GM13977 (cell line): ENCODE measurements around the gene GZMM.

Experiments
- DNase-seq: peaks from one replicate; pipeline ENCODE4 v3.0.0; 2012; ENCODE audit warnings: low spot score
- in situ Hi-C: fragments of 300-500 bp; cut with MboI; formaldehyde crosslinking; loops from one replicate; pipeline ENCODE4 v1.12.0; 2022; ENCODE audit warnings: low sequenced_read_pairs, low pct_unique_long_range_greater_than_20kb, mixed read lengths, inconsistent platforms; ENCODE audit not compliant: unreplicated experiment
- TF ChIP-seq, protein P1 (sequence below): IDR thresholded peaks from 2 replicates; pipeline ENCODE4 v1.5.1; 2012; ENCODE audit warnings: mild to moderate bottlenecking, control low read depth; ENCODE audit not compliant: insufficient read depth; ENCODE audit errors: extremely low read depth, missing control alignments

The GZMM gene

DNA sequence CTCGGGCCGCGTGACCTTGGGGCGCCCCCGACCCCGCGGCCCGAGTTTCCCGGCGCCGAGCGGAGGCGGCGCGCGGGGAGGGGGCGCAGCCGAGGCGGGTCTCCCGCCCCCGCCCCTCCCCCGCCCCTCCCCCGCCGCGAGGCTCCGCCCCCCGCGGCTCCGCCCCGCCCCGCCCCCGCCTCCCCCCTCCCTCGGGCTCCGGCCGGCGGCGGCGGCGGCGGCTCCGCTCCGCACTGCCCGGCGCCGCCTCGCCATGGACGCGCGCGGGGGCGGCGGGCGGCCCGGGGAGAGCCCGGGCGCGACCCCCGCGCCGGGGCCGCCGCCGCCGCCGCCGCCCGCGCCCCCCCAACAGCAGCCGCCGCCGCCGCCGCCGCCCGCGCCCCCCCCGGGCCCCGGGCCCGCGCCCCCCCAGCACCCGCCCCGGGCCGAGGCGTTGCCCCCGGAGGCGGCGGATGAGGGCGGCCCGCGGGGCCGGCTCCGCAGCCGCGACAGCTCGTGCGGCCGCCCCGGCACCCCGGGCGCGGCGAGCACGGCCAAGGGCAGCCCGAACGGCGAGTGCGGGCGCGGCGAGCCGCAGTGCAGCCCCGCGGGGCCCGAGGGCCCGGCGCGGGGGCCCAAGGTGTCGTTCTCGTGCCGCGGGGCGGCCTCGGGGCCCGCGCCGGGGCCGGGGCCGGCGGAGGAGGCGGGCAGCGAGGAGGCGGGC, 46.0 kb downstream of the GZMM start, which contains the start of gene HCN2:
Gene HCN2, plus strand, starts transcription at position 189 of the 703 bp plus-strand sequence. Its CDS starts 65 bp downstream, at position 254.
- in situ Hi-C loops, result loop anchor here (25.0 kb wide), 1 partner anchor 147 kb away; no protein-coding TSS in a partner anchor
- TF ChIP-seq, protein P1, sequence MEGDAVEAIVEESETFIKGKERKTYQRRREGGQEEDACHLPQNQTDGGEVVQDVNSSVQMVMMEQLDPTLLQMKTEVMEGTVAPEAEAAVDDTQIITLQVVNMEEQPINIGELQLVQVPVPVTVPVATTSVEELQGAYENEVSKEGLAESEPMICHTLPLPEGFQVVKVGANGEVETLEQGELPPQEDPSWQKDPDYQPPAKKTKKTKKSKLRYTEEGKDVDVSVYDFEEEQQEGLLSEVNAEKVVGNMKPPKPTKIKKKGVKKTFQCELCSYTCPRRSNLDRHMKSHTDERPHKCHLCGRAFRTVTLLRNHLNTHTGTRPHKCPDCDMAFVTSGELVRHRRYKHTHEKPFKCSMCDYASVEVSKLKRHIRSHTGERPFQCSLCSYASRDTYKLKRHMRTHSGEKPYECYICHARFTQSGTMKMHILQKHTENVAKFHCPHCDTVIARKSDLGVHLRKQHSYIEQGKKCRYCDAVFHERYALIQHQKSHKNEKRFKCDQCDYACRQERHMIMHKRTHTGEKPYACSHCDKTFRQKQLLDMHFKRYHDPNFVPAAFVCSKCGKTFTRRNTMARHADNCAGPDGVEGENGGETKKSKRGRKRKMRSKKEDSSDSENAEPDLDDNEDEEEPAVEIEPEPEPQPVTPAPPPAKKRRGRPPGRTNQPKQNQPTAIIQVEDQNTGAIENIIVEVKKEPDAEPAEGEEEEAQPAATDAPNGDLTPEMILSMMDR, result no peak
- no peak for DNase-seq

DNA sequence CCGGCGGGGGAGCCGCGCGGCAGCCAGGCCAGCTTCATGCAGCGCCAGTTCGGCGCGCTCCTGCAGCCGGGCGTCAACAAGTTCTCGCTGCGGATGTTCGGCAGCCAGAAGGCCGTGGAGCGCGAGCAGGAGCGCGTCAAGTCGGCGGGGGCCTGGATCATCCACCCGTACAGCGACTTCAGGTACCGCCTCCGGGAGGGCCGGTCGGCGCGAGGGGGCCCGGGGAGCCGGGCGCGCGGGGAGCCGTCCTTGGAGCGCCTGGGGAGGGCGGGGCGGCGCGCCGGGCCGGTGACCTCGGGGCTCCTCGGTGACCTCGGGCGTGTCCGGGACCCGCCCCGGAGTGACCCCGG, 46.5 kb downstream of the GZMM start:
- no peak for DNase-seq
- in situ Hi-C loops, result loop anchor here (25.0 kb wide), 1 partner anchor 147 kb away; no protein-coding TSS in a partner anchor
- TF ChIP-seq, protein P1, result no peak

DNA sequence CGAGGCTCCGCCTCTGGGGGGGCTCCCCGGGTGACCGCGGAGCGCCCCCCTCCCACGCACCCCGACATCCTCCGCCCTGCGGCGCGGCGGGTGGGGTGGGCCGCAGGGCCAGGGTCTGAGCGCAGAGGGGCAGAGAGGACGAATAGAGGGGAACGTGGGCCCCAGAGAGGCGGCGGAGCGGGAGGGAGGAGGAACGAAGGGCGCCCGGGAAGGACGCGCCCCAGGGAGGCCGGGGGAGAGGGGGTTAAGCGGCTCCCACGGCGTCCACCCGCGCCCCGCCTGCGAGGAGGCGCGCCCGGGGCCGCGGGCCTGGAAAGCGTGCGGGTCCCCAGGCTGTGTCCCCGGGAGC, 46.9 kb downstream of the GZMM start:
- DNase-seq, result no peak
- TF ChIP-seq, protein P1, result no peak
- in situ Hi-C loops, result loop anchor here (25.0 kb wide), 1 partner anchor 147 kb away; no protein-coding TSS in a partner anchor

DNA sequence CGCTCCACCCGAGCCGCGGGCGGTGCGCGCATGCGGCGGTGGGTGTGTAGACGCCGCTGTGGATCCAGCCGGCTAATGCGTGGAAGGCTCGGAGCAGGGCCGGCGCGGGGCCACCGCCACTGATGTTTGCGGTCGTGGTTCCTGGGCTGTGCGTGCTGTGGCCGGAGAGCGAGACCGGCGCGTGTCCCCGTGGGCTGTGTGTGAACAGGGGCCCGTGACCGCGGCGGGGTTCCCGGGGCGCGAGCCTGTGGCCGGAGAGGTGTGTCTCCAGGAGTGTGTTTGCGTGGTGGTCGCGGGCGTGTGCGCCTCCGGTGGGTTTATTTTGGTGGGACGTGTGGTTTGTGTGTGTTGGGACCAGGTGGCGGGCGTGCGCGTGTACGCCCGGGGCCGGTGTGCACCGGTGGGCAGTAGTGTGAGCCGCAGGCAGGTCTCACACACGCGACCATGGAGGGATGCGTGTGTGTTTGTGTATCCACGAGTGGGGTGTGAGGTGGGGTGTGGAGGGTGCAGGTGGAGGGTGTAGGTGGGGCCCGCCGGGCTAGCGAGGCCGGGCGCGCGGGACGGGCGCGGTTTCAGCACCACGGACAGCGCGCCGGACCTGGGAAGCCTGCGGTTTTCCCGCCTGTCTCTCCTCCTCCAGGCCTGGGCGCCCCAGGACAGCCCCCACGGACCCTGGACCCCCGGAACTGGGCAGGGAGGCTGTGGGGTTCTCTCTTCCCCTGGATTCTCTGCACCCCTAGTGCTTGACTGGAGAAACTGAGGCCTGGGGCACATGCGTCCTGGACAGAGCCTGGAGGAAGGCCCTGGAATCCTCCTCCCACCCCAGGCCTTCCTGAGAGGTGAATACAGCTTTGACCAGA, 47.5 kb downstream of the GZMM start:
- in situ Hi-C loops, result loop anchor here (25.0 kb wide), 1 partner anchor 146 kb away; no protein-coding TSS in a partner anchor
- TF ChIP-seq, protein P1, result no peak
- no peak for DNase-seq

DNA sequence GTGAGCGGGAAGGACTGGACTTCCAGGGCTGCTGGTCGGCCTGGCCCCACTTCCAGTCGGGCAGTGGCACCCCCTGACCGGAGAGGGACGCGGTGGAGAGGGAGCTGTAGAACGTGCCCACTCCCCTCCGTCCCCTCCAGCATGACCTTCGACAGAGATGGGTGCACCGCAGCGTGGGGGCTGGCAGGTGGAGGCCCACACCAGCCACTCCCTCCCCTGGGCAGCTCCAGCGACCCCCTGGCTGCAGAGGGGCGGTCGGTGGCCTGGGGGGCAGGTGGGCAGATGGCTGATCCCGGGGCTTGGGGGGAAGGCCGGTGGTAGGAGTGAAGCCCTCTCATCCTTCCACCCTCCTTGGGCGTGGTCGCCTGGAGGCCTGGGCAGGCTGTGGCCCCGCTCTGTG, 48.2 kb downstream of the GZMM start:
- TF ChIP-seq, protein P1, result no peak
- in situ Hi-C loops, result loop anchor here (25.0 kb wide), 1 partner anchor 145 kb away; no protein-coding TSS in a partner anchor
- no peak for DNase-seq

DNA sequence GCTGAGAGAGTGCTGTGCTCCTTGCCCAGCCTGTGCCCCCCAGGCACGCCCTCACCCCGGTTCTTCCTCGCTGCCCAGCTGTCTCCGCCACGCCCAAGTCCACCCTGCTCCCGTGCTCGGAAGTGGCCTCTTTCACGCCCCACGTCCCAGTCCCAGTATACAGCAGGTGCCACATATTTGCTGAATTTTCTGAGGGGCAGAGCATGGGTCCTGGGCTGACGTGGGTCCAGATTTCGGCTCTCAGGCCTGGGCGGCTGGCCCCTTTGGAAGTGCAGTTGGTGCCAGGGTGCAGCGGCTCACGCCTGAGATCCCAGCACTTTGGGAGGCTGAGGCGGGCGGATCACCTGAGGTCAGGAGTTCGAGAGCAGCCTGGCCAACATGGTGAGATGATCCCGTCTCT, 49.2 kb downstream of the GZMM start:
- TF ChIP-seq, protein P1, result no peak
- DNase-seq, result no peak
- in situ Hi-C loops, result loop anchor here (25.0 kb wide), 1 partner anchor 144 kb away; no protein-coding TSS in a partner anchor
